NCI-H1092 treated with DMSO at 0.1 percent for 48 hours (cell line): Measurements from ENCODE around the gene JMJD1C.
"Not testable (repeated sequence)": the region's sequence is repeated elsewhere in the genome, so short reads cannot be mapped to it uniquely, and the experiment has no call there.

Source experiments
- DNase-seq: peaks from one replicate; lab custom pipeline; 2025; lab: John Stamatoyannopoulos, UW

The JMJD1C gene

GRCh38 chr10:63410633-63411032, 55.1 kb downstream of the JMJD1C start:
- no peak for DNase-seq

- no peak for DNase-seq
Observed at GRCh38 chr10:63409465-63410027, 56.2 kb downstream of the JMJD1C start.

- DNase-seq, result no peak
Observed at GRCh38 chr10:63407136-63407662, 58.6 kb downstream of the JMJD1C start.

- no peak for DNase-seq
Observed at GRCh38 chr10:63396133-63396761, 69.5 kb downstream of the JMJD1C start.

- no peak for DNase-seq
Observed at GRCh38 chr10:63393050-63393449, 72.7 kb downstream of the JMJD1C start.

GRCh38 chr10:63392224-63392623, 73.6 kb downstream of the JMJD1C start:
- DNase-seq, result no peak

GRCh38 chr10:63391812-63392211, 74.0 kb downstream of the JMJD1C start:
- no peak for DNase-seq

GRCh38 chr10:63390521-63390920, 75.3 kb downstream of the JMJD1C start:
- DNase-seq, result no peak

GRCh38 chr10:63388421-63389031, 77.3 kb downstream of the JMJD1C start:
- no peak for DNase-seq

GRCh38 chr10:63385254-63385653, 80.5 kb downstream of the JMJD1C start:
- DNase-seq, result no peak

- no peak for DNase-seq
Observed at GRCh38 chr10:63384675-63385074, 81.1 kb downstream of the JMJD1C start.

GRCh38 chr10:63384001-63384400, 81.8 kb downstream of the JMJD1C start:
- DNase-seq, result no peak

- no peak for DNase-seq
Observed at GRCh38 chr10:63383141-63383540, 82.6 kb downstream of the JMJD1C start.

- no peak for DNase-seq
Observed at GRCh38 chr10:63382066-63382465, 83.7 kb downstream of the JMJD1C start.

- DNase-seq, result not testable (repeated sequence)
Observed at GRCh38 chr10:63377305-63377661, 88.5 kb downstream of the JMJD1C start.

- DNase-seq, result no peak
Observed at GRCh38 chr10:63376560-63377304, 89.0 kb downstream of the JMJD1C start.

GRCh38 chr10:63375859-63376258, 89.9 kb downstream of the JMJD1C start:
- DNase-seq, result no peak

- no peak for DNase-seq
Observed at GRCh38 chr10:63375458-63375857, 90.3 kb downstream of the JMJD1C start.

GRCh38 chr10:63374991-63375390, 90.8 kb downstream of the JMJD1C start:
- DNase-seq, result no peak

GRCh38 chr10:63373176-63373575, 92.6 kb downstream of the JMJD1C start:
- no peak for DNase-seq

GRCh38 chr10:63369711-63370110, 96.1 kb downstream of the JMJD1C start:
- no peak for DNase-seq

- no peak for DNase-seq
Observed at GRCh38 chr10:63368365-63368764, 97.4 kb downstream of the JMJD1C start.

- no peak for DNase-seq
Observed at GRCh38 chr10:63366933-63367332, 98.8 kb downstream of the JMJD1C start.
